Activated T-cell treated with anti-CD3 and anti-CD28 coated beads for 1 hour (primary cell): ENCODE measurements around the gene BCAS4.

Experiments used
- DNase-seq: peaks from one replicate; pipeline ENCODE4 v3.0.0-alpha.2; 2020; ENCODE audit warnings: low read depth

The BCAS4 gene

GRCh38 chr20:50855498-50856474 lies 60.9 kb downstream of the BCAS4 start:
- DNase-seq = no peak

GRCh38 chr20:50856475-50857041 lies 61.7 kb downstream of the BCAS4 start:
- DNase-seq = no peak

GRCh38 chr20:50857348-50857747 lies 62.5 kb downstream of the BCAS4 start:
- no peak for DNase-seq

DNA sequence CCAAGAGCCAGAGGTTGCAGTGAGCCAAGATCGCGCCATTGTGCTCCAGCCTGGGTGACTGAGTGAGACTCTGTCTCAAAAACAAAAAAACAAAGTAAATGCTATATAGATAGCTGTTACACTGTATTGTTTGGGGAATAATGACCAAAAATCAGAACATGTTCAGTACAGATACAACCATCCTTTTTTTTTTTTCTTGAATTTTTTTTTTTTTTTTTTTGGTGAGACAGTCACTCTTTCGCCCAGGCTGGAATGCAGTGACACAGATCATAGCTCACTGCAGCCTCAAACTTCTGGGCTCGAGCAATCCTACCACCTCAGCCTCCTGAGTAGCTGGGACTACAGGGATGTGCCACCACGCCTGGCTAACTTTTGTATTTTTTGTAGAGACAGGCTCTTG lies 63.7 kb downstream of the BCAS4 start:
- DNase-seq = no peak

- no peak for DNase-seq
Measured at GRCh38 chr20:50859161-50859560, 64.3 kb downstream of the BCAS4 start.

- no peak for DNase-seq
Measured at GRCh38 chr20:50861012-50861411, 66.2 kb downstream of the BCAS4 start.

- DNase-seq = no peak
Measured at GRCh38 chr20:50862546-50862945, 67.7 kb downstream of the BCAS4 start.

GRCh38 chr20:50865114-50865513 lies 70.3 kb downstream of the BCAS4 start:
- no peak for DNase-seq

GRCh38 chr20:50865591-50865990 lies 70.7 kb downstream of the BCAS4 start:
- no peak for DNase-seq

DNA sequence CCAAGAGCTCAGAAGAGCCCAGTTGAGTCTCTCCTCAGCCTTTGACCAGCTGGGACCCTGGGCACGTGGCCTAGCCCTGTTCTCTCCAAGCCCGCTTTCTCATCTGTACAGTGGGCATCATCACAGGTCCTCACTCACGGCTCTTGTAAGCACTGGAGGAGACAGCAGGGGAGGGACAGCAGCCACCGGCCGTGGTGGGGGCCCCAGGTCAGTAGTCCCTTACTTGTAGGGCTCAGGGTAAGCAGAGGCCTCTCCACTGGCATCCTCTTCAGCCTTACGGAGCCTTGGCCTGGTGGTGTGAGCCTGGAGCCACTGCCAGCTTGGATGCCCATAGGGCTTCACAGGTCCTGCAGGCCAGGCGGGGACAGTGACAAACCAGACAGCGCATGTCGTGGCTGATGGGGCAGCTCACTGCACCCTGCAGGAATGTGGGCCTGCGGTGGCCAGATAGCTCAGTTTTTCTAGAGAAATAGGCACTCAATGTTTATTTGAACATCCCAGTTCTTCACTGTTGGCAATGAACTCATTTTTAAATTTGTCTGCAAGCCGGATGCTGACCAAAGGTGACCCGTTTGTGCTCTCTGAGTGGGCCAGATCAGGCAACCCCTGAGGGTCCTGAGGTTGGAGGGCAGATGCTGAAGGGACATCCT lies 71.3 kb downstream of the BCAS4 start:
- DNase-seq = no peak

- DNase-seq = no peak
Measured at GRCh38 chr20:50866831-50867230, 72.0 kb downstream of the BCAS4 start.

DNA sequence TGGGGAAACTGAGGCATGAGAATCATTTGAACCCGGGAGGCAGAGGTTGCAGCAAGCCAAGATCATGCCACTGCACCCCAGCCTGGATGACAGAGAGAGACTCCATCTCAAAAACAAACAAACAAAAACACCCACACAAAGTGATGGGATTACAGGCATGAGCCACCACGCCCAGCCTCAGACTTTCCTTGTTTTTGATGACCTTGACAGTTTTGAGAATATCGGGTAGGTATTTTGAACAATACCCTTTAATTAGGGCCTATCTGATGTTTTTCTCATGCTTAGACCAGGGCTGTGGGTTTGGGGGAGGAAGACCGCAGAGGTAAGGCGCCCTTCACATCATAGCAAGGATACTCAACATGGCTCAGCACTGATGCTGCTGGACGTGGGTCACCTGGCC lies 72.9 kb downstream of the BCAS4 start:
- no peak for DNase-seq

DNA sequence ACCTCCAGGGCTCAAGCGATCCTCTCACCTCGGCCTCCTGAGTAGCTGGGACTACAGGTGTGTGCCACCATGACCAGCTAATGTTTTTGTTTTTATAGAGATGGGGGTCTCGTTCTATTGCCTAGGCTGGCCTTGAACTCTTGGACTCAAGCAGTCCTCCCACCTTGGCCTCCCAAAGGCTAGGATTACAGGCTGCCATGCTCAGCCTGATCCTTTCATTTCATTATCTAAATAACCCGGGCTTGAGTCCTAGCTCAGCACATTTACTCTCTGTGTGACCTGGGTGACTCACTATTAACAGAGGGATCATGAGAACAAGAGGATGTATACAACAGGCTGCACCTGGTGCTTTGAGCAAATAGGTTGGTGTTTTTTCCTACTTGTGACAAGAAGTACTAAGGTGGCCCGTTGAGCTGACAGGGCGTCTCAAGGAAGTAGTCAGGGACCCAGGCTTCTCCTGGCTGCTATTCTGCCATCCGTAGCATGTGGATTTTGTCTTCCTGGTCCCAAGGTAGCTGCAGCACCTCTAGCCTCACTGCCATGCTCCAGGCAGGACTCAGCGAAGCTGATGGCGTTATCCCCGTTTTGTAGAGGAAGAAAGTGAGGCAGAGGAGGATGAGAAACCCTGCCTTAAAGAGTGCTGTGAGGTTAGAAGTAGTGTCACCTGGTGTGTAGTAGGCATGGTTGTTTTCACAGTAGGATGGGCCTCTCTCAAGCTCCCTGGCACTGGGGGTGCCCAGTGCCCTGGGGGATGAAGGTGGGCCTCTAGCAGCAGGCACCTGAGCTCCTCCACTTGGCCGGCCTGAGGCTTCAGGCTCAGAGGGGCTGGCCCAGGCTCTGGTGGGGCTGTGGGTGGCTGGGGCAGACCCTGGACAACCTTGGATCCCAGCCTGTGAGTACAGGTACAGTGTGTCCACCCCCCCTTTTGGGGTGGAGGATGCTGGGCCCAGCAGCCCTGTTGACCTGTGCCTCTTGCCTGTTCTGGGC lies 73.9 kb downstream of the BCAS4 start:
- DNase-seq = no peak

- DNase-seq = no peak
Measured at GRCh38 chr20:50870561-50871161, 75.8 kb downstream of the BCAS4 start.

DNA sequence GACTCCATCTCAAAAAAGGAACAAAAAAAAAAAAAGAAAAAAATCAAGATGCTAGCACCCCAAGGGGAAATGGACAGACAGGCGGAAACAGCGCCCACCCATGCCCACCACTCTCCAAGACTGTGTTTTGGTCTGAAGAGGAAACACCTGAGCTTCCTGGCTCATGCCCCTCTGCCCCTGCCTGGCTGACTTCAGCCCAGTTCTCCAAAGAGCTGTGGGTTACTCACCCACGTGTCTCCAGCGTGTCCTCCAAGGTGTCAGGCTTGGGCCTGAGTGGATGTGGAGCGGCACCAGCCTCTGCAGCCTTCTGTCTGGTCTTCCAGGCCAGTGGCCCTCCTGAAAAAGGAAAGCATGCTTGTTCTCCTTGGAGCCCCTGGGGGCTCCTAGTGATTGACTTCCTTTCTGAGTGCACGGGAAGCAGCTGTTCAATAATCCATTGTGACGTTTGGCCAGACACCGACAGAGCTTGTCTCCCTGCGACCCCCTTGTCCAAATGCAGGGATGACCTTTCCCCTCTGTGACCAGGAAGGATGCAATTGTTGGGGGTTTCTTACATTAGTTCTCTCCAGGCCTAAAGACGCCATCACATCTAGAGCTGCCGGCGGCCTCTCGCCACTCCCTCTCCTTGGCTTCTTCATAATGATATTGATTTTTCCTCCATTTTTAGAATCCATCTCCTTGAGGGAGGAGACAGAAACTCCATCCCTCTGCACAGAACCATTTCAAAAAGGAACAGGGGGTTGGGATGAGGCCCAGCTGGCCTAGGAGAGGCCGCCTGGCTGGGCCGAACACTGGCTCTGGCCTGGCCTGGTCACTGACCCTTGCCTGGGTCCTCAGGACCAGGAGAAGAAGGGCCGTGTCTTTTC lies 77.9 kb downstream of the BCAS4 start:
- DNase-seq = no peak

GRCh38 chr20:50873585-50873984 lies 78.7 kb downstream of the BCAS4 start:
- no peak for DNase-seq

DNA sequence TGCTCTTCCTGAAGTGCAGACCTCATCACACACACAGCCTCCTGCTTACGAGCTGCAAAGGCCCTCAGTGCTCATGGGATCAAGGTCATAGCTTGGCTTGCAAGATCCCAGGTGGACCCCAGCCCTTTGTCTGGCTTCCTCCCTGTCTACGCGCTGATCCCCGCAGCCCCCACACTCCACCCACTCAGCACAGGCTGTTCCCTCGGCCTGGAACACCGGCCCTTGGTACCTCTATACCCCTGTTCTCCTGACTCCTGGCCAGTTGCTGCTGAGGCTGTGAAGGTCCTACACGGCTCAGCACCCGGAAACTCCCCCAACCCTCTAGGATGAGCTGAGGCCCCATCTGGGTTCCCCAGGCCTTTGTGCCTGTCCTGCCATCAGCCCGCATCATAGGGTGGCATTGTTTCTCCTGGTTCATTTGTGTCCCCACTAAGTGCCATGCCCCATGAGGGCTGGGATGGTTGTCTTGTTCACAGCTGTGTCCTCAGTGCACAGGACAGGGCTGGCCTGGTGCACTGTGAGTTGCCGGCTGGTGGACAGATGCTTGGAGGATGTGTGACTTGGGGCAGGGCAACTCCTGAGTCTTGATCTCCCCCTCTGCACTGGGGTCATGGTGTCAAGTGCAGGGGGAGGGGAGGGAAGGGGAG lies 79.4 kb downstream of the BCAS4 start:
- no peak for DNase-seq

- DNase-seq = no peak
Measured at GRCh38 chr20:50874758-50875665, 80.2 kb downstream of the BCAS4 start.
